ENCODE measurements around the gene FLRT2.

Gene FLRT2

GRCh38 chr14:85535991-85536832 lies 6.3 kb downstream of the FLRT2 start:
- no peak for DNase-seq (ENCODE audit: low spot score)
- TF ChIP-seq, protein P1, sequence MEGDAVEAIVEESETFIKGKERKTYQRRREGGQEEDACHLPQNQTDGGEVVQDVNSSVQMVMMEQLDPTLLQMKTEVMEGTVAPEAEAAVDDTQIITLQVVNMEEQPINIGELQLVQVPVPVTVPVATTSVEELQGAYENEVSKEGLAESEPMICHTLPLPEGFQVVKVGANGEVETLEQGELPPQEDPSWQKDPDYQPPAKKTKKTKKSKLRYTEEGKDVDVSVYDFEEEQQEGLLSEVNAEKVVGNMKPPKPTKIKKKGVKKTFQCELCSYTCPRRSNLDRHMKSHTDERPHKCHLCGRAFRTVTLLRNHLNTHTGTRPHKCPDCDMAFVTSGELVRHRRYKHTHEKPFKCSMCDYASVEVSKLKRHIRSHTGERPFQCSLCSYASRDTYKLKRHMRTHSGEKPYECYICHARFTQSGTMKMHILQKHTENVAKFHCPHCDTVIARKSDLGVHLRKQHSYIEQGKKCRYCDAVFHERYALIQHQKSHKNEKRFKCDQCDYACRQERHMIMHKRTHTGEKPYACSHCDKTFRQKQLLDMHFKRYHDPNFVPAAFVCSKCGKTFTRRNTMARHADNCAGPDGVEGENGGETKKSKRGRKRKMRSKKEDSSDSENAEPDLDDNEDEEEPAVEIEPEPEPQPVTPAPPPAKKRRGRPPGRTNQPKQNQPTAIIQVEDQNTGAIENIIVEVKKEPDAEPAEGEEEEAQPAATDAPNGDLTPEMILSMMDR (IDR thresholded peaks at IDR 0.05; ENCODE audit: extremely low read depth, missing control alignments): no peak

- TF ChIP-seq, protein P1 (IDR thresholded peaks at IDR 0.05; ENCODE audit: extremely low read depth, missing control alignments): no peak
- DNase-seq (ENCODE audit: low spot score): no peak
These were observed 6.9 kb downstream of the FLRT2 start for GRCh38 chr14:85536833-85537190.

DNA sequence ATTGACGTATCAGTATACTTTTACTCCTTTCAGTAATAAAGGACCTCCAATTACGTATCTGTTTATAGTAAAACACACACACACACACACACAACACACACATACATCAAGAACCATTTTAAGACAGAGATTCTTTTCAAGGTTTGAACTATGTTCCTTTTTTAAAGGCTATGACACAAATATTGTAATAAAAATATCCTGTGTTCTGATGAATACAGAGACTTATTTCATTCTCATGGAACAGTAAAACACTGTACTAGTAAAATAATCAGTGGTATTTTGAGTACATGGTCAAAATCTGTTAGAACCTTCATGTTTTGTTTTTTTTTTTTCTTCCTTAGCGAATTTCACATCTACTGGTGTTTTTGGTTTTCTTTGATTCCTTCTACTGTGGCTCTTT lies 7.6 kb downstream of the FLRT2 start:
- no peak for DNase-seq (ENCODE audit: low spot score)
- TF ChIP-seq, protein P1 (IDR thresholded peaks at IDR 0.05; ENCODE audit: extremely low read depth, missing control alignments): no peak

DNA sequence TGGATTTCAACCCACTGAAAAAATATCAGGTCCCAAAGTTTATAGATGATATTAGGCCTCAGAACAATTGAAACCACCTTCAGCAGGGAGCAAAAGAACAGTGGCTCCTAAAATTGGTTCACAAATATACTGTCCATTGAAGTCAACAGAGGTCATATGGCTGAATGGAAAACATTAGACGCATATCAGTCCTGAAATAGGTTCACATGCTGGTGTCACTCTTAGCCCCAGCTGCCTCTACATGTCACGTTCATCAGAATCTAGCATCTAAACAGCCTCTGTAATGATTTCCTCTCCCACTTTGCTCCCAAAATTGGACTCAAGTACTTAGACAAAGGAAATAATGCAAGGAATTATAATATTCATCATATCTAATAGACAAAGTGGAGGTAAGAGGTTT lies 8.7 kb downstream of the FLRT2 start:
- TF ChIP-seq, protein P1 (IDR thresholded peaks at IDR 0.05; ENCODE audit: extremely low read depth, missing control alignments): no peak
- no peak for DNase-seq (ENCODE audit: low spot score)

DNA sequence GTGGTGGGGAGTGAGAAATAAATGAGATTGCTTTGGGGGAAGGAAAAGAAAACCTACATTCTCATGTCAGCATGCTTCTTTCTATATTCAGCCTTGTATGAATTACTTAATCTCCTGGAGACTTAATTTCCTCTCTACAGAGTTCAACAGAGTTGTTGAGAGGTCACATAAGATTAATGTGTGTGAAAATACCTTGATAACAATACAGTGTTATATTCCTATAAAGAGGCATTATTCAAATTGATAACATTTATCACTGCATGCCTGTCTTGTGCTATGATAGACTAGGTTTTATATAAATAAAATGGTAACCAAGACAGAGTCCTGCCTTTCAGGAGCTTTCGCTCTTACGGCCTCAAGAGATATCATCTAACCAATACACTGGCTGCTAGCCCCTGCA lies 9.6 kb downstream of the FLRT2 start:
- DNase-seq (ENCODE audit: low spot score): no peak

GRCh38 chr14:85542623-85543022 lies 12.7 kb downstream of the FLRT2 start:
- TF ChIP-seq, protein P1 (IDR thresholded peaks at IDR 0.05; ENCODE audit: extremely low read depth, missing control alignments): no peak
- no peak for DNase-seq (ENCODE audit: low spot score)

More for the DNA sequence above, 9.6 kb downstream of the FLRT2 start:
- TF ChIP-seq, protein P1 (IDR thresholded peaks at IDR 0.05; ENCODE audit: extremely low read depth, missing control alignments): no peak

DNA sequence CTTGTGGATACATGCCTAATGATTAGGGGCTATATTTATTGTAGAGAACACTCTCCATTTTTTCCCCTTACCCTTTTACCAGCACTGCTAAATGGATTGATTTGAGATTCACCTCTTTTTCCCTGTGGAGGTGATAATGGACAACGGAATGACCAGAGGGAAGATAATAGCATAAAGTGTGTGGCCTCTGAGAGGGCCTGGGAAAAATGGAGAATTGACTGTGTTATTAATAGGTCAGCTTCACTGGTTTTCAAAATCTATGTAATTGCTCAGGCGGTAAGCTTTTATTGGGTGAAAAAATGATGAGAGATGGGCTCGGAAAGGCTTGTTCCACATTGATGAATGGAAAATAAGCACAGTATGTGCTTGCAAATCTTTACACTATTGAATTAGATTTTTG lies 15.8 kb downstream of the FLRT2 start:
- DNase-seq (ENCODE audit: low spot score): no peak
- TF ChIP-seq, protein P1 (IDR thresholded peaks at IDR 0.05; ENCODE audit: extremely low read depth, missing control alignments): no peak

Measured in GM20000 (cell line).